Fibroblast of skin of left quadriceps (primary cell): Measurements from ENCODE around the gene ASH1L.
"Not testable (repeated sequence)": the region's sequence is repeated elsewhere in the genome, so short reads cannot be mapped to it uniquely, and the experiment has no call there.

Experiments
- DNase-seq, 2 experiments: peaks; one replicate each; pipeline ENCODE4 v3.0.0-alpha.2; 2013; ENCODE audit warnings: low read depth in 2 of 2

The ASH1L gene

GRCh38 chr1:155307247-155307740 lies 255.3 kb downstream of the ASH1L start:
- peak in 1 of 2 experiments; percentile 24 for DNase-seq

- DNase-seq = no peak
Observed at GRCh38 chr1:155305881-155306391, 256.7 kb downstream of the ASH1L start.

GRCh38 chr1:155304558-155305063 lies 258.0 kb downstream of the ASH1L start:
- no peak for DNase-seq

GRCh38 chr1:155301342-155301841 lies 261.2 kb downstream of the ASH1L start, which contains the start of gene PKLR:
PKLR (minus strand) TSS chr1:155301438; CDS start chr1:155301395, 43 bp downstream.
- no peak for DNase-seq

- DNase-seq = no peak
Observed at GRCh38 chr1:155300553-155301329, 261.9 kb downstream of the ASH1L start.

GRCh38 chr1:155300024-155300423 lies 262.6 kb downstream of the ASH1L start:
- DNase-seq = no peak

- DNase-seq = no peak
Observed at GRCh38 chr1:155297384-155297783, 265.2 kb downstream of the ASH1L start.

- DNase-seq = no peak
Observed at GRCh38 chr1:155296661-155297060, 265.9 kb downstream of the ASH1L start.

GRCh38 chr1:155295942-155296267 lies 266.7 kb downstream of the ASH1L start:
- no peak for DNase-seq

- DNase-seq = no peak
Observed at GRCh38 chr1:155295183-155295941, 267.2 kb downstream of the ASH1L start.

GRCh38 chr1:155294520-155295182 lies 268.0 kb downstream of the ASH1L start:
- no peak for DNase-seq

- DNase-seq = no peak
Observed at GRCh38 chr1:155293086-155293749, 269.4 kb downstream of the ASH1L start.

GRCh38 chr1:155291006-155291405 lies 271.6 kb downstream of the ASH1L start:
- not testable (repeated sequence) for DNase-seq

- DNase-seq = no peak
Observed at GRCh38 chr1:155287987-155288543, 274.5 kb downstream of the ASH1L start.

- no peak for DNase-seq
Observed at GRCh38 chr1:155286544-155286943, 276.1 kb downstream of the ASH1L start.

GRCh38 chr1:155285631-155286044 lies 277.0 kb downstream of the ASH1L start:
- DNase-seq = no peak
